Vagina (tissue), 2 donors: Measurements from ENCODE around the gene ITPK1. TPM values are rescaled to one million over a fixed set of nuclear protein-coding genes. Genes with fewer than 3 reads are reported as not detected.
A peak's percentile ranks its signal among the peaks of the same experiment; 100 is the strongest.

ENCODE experiments used
- DNase-seq, 2 donors: peaks; one replicate each; pipeline ENCODE4 v3.0.0-alpha.2; 2017; ENCODE audit errors: extremely low spot score in 2 of 2
- H3K27ac ChIP-seq: fragments of 200-600 bp; sonication (generic); one replicate; pipeline ENCODE4 v1.5.1; 2019
- H3K27me3 ChIP-seq: fragments of 200-600 bp; sonication (generic); one replicate; pipeline ENCODE4 v1.5.1; 2019
- H3K36me3 ChIP-seq, 2 donors: fragments of 200-600 bp; sonication (generic); one replicate each; pipeline ENCODE4 v1.5.1; 2017 to 2019
- H3K4me1 ChIP-seq: fragments of 200-600 bp; sonication (generic); one replicate; pipeline ENCODE4 v1.5.1; 2019
- H3K4me3 ChIP-seq, 2 donors: fragments of 200-600 bp; sonication (generic); 1 replicate in 1 of 2; 2 replicates in 1 of 2; pipeline ENCODE4 v1.5.1; 2016 to 2019
- H3K9me3 ChIP-seq: fragments of 200-600 bp; sonication (generic); one replicate; pipeline ENCODE4 v1.5.1; 2019
- POLR2A ChIP-seq, 2 donors: fragments of 450-650 bp; IDR thresholded peaks; one replicate each; pipeline ENCODE4 v1.6.1; 2017; ENCODE audit warnings: antibody characterized with exemption in 2 of 2, mild to moderate bottlenecking in 2 of 2, moderate library complexity in 2 of 2
- POLR2AphosphoS5 ChIP-seq, 2 donors: sonication (generic); formaldehyde crosslinking; IDR thresholded peaks; one replicate each; pipeline ENCODE4 v1.9.0; 2017; ENCODE audit warnings: antibody characterized with exemption in 2 of 2, mild to moderate bottlenecking in 2 of 2, low read depth in 1 of 2; ENCODE audit not compliant: insufficient read depth in 1 of 2
- intact Hi-C: fragments of 100-400 bp; cut with DNase I; formaldehyde crosslinking; loops from one replicate; pipeline ENCODE4 v1.15.1; 2023
- total RNA-seq: library from RNA; depleted of rRNA; stranded (reverse); fragments of >200 nt; gene quantifications from one replicate; pipeline ENCODE4 v1.2.3, GENCODE V29; 2016
- TF ChIP-seq, protein P1 (sequence below), 3 experiments: fragments of 450-650 bp in 2 of 3; fragments of 200-600 bp in 1 of 3; sonication (generic) in 1 of 3; IDR thresholded peaks; one replicate each; pipeline ENCODE4 v1.5.1; 2017 to 2019; ENCODE audit warnings: antibody characterized with exemption in 3 of 3, mild to moderate bottlenecking in 2 of 3, moderate library complexity in 2 of 3

ITPK1 gene
- total RNA-seq, 1 donor from 2014 or later: 49.6 TPM

DNA sequence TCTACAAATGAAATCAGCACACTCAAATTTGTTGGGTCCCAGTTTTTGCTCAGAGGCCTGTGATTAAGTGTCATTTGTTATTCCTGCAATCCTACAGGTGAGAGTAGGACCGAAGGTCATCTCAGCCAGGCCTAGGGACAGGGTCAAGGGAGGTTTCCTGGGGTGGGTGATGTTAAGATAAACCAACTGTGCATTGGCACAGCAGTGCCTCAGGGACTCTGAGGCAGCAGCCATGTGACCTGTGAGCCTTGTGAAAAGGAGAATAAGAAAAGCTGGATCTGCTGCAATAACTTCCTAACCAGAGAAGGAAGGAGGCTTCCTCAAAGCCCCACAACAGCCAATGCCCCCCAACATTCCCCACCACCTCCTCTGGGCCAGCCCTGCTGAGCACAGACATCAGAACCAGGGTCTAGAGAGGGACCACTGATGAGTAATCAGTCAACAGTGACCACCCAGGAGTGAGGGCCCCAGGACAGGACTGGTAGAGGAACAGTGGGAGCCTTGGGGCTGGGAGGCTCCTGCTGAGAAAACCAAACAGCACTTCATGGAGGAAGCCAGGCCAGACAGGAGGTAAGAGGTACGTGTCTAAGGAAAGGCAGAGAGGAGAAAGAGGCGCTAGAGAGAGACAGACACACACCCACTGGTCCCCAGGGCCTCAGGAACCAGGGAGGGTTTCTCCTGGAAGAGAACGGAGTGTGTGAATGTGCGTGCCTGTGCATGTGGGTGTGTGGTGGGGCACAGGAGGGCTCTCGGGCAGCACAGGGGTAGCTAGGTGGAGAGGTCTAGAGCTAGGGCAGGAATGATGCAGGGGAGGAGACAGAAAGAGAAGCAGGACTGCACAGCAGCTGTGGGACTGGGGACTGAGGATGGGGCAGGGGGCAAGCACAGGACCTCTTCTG is 82.4 kb downstream of the ITPK1 start:
- Histone ChIP-seq H3K27me3 (no peaks in the 10 kb centered on the region), H3K27ac (peak overlapping the region; percentile 68), H3K36me3 (no peaks in the 10 kb centered on the region), H3K9me3 (no peaks in the 10 kb centered on the region), H3K4me3 (no peak overlapping the region), H3K4me1 (peaks cover 66% of the 10 kb centered on the region)
- intact Hi-C loops: no loop called here
- no peak for TF ChIP-seq POLR2AphosphoS5 (IDR thresholded peaks at IDR 0.05; ENCODE audit: insufficient read depth in 1 of 2, low read depth in 1 of 2)
- TF ChIP-seq POLR2A (IDR thresholded peaks at IDR 0.05): no peak
- TF ChIP-seq, protein P1, sequence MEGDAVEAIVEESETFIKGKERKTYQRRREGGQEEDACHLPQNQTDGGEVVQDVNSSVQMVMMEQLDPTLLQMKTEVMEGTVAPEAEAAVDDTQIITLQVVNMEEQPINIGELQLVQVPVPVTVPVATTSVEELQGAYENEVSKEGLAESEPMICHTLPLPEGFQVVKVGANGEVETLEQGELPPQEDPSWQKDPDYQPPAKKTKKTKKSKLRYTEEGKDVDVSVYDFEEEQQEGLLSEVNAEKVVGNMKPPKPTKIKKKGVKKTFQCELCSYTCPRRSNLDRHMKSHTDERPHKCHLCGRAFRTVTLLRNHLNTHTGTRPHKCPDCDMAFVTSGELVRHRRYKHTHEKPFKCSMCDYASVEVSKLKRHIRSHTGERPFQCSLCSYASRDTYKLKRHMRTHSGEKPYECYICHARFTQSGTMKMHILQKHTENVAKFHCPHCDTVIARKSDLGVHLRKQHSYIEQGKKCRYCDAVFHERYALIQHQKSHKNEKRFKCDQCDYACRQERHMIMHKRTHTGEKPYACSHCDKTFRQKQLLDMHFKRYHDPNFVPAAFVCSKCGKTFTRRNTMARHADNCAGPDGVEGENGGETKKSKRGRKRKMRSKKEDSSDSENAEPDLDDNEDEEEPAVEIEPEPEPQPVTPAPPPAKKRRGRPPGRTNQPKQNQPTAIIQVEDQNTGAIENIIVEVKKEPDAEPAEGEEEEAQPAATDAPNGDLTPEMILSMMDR (IDR thresholded peaks at IDR 0.05): no peak
- no peak for DNase-seq

DNA sequence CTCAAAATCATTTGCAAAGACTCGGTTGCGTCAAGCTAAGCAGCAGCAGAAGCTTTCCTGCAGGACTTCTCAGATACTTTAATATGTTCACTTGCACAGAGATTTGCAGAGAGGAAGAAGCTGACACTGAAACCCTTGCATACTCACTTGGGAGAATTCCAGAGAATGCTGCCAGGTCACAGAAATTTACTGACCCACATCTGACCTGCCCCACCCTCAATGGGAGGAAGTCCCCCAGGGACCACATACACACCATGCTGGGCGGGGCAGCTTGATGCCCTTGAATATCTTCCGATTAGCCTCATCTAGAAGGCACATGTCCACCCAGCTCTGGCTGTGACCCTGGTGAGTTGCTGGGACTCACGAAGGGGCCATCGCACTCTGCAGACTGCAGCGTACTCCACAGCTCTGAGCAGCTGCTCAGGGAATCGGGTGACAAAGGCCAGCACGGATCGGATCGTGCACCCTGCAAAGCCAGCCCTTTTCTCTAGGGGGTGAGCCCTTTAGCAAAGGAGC is 83.2 kb downstream of the ITPK1 start:
- DNase-seq: no peak
- peaks cover 65% of the 10 kb centered on the region for H3K4me1 ChIP-seq
- intact Hi-C loops: no loop called here
- TF ChIP-seq, protein P1 (IDR thresholded peaks at IDR 0.05): no peak
- peak in 1 of 2 donors; percentile 19 for TF ChIP-seq POLR2AphosphoS5 (IDR thresholded peaks at IDR 0.05; ENCODE audit: insufficient read depth in 1 of 2, low read depth in 1 of 2)
- H3K27me3 ChIP-seq: no peaks in the 10 kb centered on the region
- no peaks in the 10 kb centered on the region for H3K9me3 ChIP-seq
- peak overlapping the region; percentile 68 for H3K27ac ChIP-seq
- H3K4me3 ChIP-seq: no peak overlapping the region
- no peaks in the 10 kb centered on the region for H3K36me3 ChIP-seq

DNA sequence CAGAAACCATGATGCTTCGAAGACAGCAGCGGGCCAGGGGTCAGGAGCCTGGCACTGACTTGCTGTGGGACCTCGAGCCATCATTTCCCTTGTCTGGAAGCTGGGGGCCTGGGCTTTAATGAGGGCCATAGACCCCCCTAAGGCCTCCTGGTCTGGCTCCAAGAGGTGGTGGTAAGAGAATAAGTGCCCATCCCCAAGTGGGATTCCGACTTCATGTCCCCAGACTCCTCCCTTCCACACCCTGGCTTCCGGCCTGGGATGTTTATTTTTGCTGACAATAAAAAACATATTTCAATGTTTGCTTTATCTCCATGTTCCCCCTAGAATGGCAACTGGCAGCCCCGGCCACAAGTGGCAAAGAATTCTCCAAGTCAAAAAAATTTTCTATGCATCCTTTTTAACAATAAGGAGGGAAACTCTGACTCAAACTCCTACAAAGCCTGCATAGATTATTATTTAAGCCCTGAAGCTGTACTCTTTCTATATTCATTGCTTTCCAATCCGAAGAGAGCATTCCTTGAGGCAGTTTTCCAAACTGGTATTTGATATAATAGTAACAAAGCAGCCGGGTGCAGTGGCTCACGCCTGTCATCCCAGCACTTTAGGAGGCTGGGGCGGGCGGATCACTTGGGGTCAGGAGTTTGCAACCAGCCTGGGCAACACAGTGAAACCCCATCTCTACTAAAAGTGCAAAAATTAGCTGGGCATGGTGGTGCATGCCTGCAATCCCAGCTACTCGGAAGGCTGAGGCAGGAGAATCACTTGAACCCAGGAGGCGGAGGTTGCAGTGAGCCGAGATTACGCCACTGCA is 84.0 kb downstream of the ITPK1 start:
- no peak for DNase-seq
- H3K27me3 ChIP-seq: no peaks in the 10 kb centered on the region
- H3K36me3 ChIP-seq: no peaks in the 10 kb centered on the region
- H3K4me3 ChIP-seq: no peak overlapping the region
- intact Hi-C loops: no loop called here
- no peaks in the 10 kb centered on the region for H3K9me3 ChIP-seq
- no peak overlapping the region for H3K27ac ChIP-seq
- peaks cover 57% of the 10 kb centered on the region for H3K4me1 ChIP-seq
- TF ChIP-seq POLR2AphosphoS5 (IDR thresholded peaks at IDR 0.05; ENCODE audit: insufficient read depth in 1 of 2, low read depth in 1 of 2): no peak

DNA sequence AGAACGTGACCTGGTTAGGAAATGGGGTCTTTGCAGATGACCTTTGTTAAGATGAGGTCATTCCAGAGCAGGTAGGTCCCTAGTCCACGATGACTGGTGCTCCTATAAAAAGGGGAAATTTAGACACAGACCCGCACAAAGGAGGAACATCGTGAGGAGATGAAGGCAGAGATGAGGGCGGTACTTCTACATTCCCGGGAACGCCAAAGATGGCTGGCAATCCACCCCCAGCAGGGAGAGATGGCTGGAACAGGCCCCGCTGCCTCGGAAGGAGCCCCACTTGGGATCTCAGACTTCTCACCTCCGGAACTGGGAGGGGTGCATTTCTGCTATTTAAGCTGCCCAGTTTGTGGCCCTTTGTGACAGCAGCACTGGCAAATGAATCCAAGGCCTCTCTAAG is 85.0 kb downstream of the ITPK1 start:
- TF ChIP-seq, protein P1 (IDR thresholded peaks at IDR 0.05): no peak
- no peak for TF ChIP-seq POLR2AphosphoS5 (IDR thresholded peaks at IDR 0.05; ENCODE audit: insufficient read depth in 1 of 2, low read depth in 1 of 2)
- no peak for TF ChIP-seq POLR2A (IDR thresholded peaks at IDR 0.05)
- intact Hi-C loops: no loop called here
- Histone ChIP-seq H3K36me3 (no peaks in the 10 kb centered on the region), H3K4me1 (peaks cover 48% of the 10 kb centered on the region), H3K9me3 (no peaks in the 10 kb centered on the region), H3K27me3 (no peaks in the 10 kb centered on the region), H3K4me3 (no peak overlapping the region), H3K27ac (no peak overlapping the region)
- DNase-seq: no peak

DNA sequence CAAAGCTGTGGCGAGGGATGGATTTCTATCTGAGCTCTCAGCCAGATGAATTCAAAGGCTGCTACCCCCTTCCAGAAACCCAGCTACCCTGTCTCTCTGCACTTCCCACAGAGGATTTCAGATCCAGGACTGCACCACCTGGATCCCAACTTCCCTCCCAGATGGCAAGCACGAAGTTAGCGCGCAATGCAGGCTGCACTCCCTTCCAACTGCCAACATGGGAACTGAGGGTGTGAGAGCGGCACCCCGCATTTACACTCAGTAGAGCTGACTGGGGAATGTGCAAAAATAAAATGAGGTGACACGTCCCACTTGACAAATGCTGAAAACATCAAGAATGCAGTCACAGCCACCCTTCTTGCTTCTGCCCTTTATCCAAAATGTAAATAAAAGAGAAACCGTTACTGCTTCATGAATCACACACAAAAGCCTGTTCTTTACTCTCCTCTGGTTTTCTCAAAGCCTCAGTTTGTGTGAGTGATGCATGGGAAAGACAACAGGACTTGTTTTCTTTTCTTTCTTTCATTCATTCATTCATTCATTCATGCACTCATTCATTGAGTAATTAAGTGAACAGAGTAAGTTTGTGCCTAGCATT is 85.7 kb downstream of the ITPK1 start:
- no peak overlapping the region for H3K4me3 ChIP-seq
- H3K4me1 ChIP-seq: peaks cover 40% of the 10 kb centered on the region
- no peaks in the 10 kb centered on the region for H3K9me3 ChIP-seq
- DNase-seq: no peak
- intact Hi-C loops: no loop called here
- no peak overlapping the region for H3K27ac ChIP-seq
- TF ChIP-seq POLR2AphosphoS5 (IDR thresholded peaks at IDR 0.05; ENCODE audit: insufficient read depth in 1 of 2, low read depth in 1 of 2) (no peak), POLR2A (IDR thresholded peaks at IDR 0.05) (no peak)
- TF ChIP-seq, protein P1 (IDR thresholded peaks at IDR 0.05): no peak
- no peaks in the 10 kb centered on the region for H3K27me3 ChIP-seq
- H3K36me3 ChIP-seq: no peaks in the 10 kb centered on the region
